Heart left ventricle (tissue), 13 donors: ENCODE data around the gene DLGAP1.

Experiments used
- CTCF ChIP-seq, 12 donors: fragments of 200-600 bp; sonication (generic) in 4 of 12; IDR thresholded peaks; one replicate each; pipeline versions ENCODE4 v1.5.0 to v1.8.0; 2018 to 2022; ENCODE audit warnings: antibody characterized with exemption in 12 of 12, mild to moderate bottlenecking in 5 of 12
- POLR2A ChIP-seq, 2 donors: fragments of 450-650 bp; IDR thresholded peaks; one replicate each; pipeline ENCODE4 v1.6.1; 2017; ENCODE audit warnings: antibody characterized with exemption in 2 of 2, mild to moderate bottlenecking in 2 of 2, moderate library complexity in 2 of 2
- donor health status: ischemic (EF 13 %, LVEDD 7.1; RV severe dilation, severe dysfunction).
- donor health status: DM: no; HTN: yes; CAD: no.
- donor health status: DM: no; HTN: no; CAD: no.
- donor health status: ischemic (EF 25% LVEDD 6.9; RV normal size, moderate dysfunction).
- donor health status: ischemic (EF 25% LVEDD 5.7; RV mildly dilated, moderate dysfunction).
- donor health status: ischemic (EF 35%, LVEDD 5.7; RV mildly dilated, moderate dysfunction).
- donor health status: nonischemic (EF 11% LVEDD 7.7; RV severe dilation, severe dysfunction).
- donor health status: DM: yes; HTN: yes; CAD: no.
- donor health status: PGD.
- donor health status: ischemic (EF 29% LVEDD 5.4; RV normal size, mild dysfunction).
- donor health status: nonischemic (EF 23%, LVEDD 6.1; RV moderate dilation, normal function).

DNA sequence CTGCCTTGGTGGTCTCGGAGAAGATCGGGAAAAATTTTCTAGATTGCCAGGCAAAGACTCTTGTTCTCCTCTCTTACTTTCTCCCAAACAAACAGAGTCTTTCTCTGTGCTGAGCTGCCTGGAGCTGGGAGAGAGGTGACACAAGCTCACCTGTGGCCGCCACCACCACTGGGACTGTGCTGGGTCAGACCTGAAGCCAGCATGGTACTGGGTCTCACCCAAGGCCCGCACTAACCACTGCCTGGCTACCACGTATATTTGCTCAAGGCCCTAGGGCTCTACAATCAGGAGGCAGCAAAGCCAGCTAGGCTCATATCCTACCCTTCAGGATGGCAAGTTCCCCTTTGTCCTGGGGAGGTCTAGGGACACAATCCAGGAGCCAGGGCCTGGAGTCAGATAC, 312.2 kb downstream of the DLGAP1 start:
- TF ChIP-seq CTCF (IDR thresholded peaks at IDR 0.05) (no peak), POLR2A (IDR thresholded peaks at IDR 0.05) (no peak)
